HG02759 (cell line): ENCODE data around the gene RHCE.
"Not testable (repeated sequence)": the region's sequence is repeated elsewhere in the genome, so short reads cannot be mapped to it uniquely, and the experiment has no call there.

Experiments
- ATAC-seq: cut with Tn5 transposase; IDR thresholded peaks from one replicate; pipeline ENCODE4 v1.9.1; 2021; ENCODE audit warnings: mild to moderate bottlenecking, moderate library complexity; ENCODE audit not compliant: unreplicated experiment

Gene RHCE

DNA sequence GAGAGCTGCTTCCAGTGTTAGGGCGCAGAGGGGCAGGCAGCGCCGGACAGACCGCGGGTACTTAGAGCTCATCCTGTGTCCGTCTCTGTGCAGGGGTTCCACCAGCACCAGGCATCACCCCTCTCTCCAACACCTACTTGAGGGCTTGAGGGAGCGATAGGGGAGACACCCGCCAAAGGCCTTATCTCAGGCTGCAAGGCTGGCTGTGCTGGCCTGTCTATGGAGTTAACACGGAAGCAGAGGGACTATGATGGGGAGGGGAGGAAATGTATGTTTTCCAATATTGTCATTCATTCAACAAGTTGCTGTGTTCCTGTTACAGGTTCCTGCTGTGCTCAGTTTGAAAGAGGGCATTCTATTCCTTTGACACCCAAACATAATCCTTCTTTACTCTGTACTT lies at the start of gene RHCE:
TSS of gene RHCE (minus strand) at position 111 of the 400 bp plus-strand sequence. CDS start at position 72, 39 bp downstream.
- not testable (repeated sequence) for ATAC-seq

DNA sequence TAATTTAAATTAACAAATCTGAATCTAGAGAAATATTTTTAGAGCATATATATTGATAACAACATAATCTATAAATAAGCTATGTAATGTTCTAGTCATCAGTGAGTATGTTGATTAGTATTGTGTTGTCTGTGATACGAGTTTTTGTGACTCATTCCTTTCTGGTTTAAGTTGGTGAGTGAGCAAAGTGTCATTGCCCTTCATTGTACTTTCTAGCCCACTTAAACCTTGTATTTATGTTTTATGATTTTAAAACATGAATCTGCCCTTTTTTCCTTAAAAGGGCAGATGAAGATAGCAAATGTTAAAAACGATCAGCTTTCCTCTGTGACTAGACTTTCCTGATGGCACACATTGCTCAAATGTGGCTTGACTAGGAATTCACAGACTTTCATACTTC lies 48.6 kb upstream of the RHCE start:
- ATAC-seq: no peak

DNA sequence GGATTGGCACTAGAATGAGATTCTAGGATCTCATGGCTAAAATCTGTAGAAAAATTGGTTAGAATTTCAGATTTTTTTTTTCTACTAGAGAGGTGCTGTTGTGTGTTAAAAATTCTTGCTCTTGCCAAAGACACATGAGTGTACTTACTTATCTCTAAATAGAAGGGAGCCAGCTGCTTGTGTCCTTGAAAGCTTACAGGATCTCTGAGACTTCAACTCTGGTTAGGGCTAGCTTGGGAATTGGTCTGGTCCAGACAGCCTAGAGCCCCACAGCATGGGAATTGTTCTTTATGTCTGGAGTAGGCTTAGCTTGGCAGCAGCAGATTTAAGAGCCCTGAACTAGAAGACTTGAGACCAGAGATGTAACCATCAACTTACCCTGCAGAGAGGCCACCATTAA lies 47.4 kb upstream of the RHCE start:
- ATAC-seq: no peak

DNA sequence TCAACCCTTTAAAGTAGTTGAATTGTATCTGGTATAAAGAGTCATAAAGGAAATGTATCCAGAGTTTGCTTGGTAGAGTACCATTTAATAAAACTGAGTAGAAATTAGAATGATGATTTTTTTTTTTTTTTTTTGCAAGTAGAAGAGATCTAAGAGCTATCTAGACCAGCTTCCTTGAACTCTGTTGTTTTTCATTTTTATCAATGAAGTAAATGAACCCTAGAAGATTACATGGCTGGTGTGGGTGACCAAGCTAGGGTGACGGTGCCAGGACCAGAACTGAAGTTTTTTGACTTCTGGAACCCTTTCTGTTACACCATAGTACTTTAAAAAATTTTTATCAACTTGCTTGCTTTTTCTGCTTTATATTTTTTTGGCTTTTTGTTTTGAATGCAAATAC lies 47.0 kb upstream of the RHCE start:
- no peak for ATAC-seq

DNA sequence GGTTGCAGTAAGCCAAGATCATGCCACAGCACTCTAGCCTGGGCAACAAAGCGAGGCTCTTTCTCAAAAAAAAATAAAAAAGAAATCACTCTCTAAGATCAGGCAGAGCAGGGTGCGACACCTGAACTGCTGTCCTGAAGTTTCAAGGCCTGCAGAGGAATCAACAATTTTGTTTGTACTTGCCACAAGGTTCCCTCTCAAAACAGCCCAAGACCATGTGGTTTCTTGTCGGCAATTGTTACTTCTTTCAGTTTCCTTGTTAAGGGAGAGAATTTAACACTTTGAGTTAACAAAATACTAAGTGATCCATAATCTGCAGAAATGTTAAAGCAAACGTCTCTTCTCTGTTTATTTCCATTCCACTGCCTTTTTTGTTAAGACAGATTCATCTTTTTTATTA lies 46.6 kb upstream of the RHCE start:
- no peak for ATAC-seq

DNA sequence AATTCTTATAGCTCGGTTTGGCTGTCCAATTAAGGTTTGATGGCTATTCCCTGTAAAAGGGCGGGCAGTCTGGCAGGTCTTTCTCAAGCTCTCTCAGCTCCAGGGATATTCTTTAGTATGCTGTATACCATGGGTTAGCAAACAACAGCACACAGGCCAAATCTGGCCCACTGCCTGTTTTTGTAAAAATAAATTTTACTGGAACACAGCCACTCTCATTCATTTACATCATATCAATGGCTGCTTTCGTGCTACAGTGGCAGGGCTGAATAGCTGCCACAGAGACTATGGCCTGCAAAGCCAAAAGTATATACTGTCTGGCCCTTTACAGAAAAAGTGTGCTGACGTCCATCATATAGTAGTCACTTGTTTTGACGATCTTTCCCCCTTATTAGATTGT lies 42.1 kb upstream of the RHCE start:
- ATAC-seq: no peak

DNA sequence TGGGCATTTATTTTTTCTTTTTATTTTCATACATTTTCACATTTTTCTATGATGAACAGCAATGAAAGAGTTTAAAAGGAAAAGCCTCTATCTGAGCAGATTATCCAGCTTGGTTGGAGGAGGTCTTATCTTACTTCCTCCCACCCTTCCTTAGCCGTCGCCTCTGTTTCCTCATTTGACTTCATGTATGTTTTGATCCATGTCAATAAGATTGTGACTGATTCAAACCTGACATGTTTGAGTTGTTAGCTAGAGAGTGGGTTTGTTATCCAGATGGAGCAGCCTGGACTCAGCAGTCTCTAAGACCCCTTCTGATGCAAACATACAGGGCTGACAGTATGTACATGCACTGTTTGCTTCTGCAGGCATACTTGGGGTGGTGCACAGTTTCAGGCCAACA lies 41.2 kb upstream of the RHCE start:
- ATAC-seq: no peak

DNA sequence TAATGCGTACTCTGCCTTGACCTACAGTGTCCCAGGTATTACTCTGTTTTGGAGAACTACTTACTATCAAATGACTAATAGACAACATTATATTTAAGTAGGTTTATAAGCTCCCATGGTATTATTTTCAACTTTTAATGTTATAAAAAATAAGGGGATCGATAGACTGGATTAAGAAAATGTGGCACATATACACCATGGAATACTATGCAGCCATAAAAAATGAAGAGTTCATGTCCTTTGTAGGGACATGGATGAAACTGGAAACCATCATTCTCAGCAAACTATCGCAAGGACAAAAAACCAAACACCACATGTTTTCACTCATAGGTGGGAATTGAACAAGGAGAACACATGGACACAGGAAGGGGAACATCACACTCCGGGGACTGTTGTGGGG lies 40.2 kb upstream of the RHCE start:
- not testable (repeated sequence) for ATAC-seq

DNA sequence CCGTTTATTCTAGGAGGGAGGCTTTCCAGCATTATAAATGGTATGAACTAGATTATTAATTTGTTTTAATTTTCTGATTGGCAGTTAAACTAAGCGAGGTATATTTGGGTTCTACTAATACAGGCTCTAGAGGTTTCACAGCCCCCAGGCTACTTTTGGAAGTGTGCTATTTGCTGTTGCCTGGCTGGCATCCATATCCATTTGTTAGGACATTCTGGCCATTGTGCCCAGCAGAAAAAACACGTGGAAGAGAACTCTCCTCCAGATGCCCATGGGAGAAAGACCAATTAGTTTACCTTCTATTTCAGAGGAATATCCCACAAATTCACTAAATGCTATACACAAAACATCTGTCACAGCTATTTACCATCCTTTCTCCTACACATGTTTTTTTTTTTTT lies 39.4 kb upstream of the RHCE start:
- no peak for ATAC-seq

DNA sequence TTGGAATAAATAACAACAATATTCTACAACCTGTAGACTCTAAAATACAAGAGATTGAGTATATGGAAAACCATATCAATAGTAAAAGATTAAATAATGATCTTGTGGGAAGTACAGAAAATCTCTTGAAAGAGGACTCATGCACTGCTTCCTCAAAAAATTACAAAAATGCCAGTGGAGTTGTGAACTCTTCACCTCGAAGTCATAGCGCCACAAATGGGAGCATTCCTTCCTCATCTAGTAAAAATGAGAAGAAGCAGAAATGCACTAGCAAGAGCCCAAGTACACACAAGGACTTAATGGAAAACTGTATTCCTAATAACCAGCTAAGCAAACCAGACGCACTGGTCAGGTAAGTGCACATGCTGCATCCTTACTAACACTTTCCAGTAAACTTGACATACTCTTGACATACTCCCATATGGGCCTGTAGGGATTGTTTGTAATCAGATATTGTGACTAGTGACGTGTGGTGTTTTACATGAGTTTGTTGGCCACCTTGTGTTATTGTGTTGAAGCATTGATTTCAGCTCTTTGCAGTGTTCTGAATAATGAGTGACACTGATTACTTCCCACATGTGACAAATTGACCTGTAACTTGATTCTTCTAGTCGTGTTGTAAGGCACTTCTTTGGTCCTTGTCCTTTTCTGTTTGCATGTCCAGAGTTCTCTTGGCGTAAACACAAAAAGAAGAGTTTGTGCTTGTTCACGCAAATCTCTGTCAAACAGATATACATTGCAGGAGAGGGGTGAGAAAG lies 38.1 kb upstream of the RHCE start:
- ATAC-seq: no peak

DNA sequence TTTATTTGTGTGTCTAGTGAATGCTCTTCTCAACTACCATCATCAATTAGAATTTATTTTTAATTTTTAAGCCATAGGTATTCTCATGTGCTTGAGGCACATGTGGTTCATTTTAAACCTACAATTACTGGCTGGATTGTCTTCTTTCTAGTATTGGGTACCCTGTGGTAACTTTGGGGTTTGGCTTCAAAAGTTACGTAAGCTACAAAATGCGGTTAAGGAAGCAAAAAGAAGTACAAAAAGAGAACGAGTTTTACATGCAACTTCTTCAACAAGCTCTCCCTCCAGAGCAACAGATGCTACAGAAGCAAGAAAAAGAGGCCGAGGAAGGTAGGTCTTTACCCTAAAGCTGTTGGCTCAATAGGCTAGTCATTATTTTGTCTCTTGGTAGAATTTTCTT lies 35.9 kb upstream of the RHCE start:
- no peak for ATAC-seq

DNA sequence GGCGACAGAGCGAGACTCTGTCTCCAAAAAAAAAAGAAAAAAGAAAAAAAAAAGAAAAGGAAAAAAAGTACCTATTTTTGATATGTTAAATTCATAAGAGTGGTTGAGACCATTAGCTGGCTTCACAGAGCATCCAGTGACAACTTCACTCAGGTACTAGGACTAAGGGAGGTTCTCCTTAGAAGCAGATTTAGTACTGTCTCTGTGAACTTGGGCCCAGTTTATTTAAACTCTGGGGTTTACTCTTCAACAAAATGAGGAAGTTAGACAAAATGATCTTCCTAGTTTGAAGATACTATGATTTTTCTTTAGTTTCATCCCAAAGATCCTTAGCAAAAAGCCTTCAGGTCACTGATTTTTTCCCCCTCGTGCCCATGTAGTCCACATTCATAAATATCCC lies 31.3 kb upstream of the RHCE start:
- ATAC-seq: no peak

DNA sequence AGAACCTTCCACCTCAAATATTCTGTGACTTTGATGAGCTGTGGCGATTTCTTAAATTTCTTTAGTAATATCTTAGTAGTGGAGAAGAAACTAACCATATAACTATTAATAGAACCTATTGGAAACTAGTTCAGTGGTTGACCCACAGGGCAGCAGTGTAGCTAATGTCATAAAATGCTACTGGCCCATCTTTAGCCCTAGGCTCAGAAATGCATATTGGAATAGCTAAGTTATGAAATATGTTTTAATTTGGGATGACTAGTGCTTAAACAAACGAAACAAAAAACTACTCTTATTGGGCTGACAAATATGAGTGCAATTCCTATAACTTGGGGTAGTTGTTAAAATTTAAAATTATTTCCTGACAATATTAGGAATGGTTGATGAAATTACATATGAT lies 30.3 kb upstream of the RHCE start:
- ATAC-seq: no peak

DNA sequence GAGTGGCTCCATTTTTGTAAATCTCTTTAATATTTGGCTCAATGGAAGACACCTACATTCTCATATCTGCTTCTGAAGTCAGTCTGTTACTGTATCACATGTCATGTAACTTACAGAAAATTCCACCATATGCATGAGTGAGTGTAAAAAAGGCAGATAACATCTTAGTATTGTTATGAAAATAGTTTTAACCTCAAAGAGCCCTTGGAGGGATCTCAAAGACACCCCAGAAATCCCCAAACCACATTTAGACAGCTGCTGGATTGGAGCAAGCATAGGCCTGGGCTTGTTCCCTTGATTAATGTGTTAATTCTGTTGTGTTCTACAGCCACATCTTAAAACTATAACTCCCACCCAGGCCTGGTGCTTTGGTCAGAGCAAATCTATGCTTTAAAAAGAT lies 26.9 kb upstream of the RHCE start:
- ATAC-seq: peak; percentile 80

DNA sequence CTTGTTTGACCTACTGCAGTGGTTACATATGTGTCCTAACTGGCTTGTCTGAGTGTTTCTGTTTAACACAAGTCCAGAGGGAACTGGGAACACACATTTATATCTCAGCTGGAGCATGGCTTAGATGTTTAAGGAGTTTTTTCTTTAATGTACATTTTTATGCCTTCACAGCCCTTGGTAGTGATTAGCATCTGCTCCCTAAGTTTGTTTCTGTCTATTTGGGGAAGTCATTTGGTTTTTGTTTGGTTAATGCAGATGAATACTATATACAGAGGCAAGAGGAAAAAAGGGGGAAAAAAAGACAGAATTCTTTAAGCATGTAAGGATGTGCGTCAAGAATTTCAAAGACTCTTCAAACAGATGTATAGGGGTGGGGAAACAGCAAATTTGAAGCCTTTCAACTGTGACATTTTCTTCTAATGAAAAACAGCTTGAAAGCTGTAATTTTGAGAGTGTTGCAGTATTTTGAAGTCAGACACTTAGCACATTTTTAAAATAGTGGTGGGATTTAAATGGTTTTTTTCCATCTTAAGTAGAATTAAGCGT lies 25.4 kb upstream of the RHCE start:
- ATAC-seq: no peak

DNA sequence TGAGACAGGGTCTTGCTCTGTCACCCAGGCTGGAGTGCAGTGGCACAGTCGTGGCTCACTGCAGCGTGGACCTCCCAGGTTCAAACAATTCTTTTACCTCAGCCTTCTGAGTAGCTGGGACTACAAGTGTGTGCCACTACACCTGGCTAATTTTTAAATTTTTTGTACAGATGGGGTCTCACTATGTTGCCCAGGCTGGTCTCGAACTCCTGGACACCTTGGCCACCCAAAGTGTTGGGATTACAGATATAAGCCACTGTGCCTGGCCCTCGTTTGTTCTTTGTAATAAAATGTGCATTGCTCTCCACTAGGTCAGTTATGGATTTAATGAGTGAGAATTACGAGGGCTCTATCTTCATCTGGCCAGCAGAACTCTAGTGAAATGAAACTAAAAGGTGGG lies 24.0 kb upstream of the RHCE start:
- not testable (repeated sequence) for ATAC-seq

DNA sequence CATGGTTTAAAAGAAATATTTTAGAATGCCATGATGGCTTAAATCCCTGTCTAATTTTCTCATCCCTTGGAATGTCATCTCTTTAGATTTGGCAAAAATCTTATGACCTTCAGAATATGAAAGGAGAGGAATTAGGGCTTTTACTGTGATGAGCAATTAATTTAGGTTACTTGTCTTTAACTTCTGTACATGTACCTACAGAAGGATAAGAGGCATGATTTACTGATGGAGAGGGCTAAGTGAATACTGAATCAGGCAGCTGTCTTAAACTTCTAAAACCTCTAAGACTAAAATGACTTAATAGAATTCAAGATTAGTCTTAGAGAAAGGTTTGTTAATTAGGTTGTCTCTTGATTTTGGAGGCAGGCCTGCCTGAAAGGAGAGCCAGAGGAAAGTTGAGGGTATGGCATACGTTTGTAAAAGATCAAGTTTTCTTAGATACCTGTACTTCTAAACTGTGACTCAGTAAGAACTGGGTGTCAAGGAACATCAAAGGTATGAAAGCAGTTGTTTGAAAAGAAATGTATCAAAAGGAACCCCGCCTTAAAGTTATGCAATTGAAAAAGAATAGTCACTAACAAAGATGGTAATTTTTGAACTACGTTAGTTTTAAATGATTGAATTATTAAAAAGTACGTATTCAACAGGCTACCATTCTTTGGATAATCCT lies 22.5 kb upstream of the RHCE start:
- no peak for ATAC-seq

DNA sequence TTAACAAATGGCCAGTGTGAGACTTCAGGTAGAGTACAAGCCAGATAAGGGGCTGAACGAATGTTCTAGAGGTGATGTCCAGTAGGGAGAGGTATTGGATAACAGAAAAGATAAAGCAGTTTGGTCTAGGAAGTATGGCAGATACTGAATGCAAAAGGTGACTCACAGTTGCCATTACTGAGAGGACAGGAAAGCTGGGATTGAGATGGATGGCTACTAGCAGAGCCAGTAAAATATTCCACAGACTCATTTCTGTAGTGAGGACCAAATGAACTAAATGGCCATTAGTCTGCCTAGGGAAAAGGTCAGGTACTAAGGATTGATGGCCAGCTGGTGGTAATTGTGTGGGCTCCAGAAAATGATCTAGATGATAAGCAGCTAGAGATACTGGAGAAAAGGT lies 21.6 kb upstream of the RHCE start:
- ATAC-seq: no peak

DNA sequence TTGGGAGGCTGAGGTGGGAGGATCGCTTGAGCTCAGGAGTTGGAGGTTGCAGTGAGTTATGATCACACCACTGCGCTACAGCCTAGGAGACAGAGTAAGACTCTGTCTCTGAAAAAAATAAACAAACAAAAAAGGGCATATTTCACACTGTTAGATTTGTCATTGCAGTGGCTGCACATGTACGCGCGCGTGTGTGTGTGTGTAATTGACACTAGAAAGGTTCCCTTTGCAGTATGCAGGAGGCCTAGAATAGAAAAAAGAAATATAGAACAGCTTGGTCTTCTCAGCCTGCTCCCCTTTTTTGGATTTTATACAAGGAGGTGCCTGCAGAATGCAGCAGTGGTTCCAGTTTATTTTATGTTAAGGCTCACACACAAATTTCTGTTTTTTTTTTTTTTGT lies 18.7 kb upstream of the RHCE start:
- no peak for ATAC-seq

DNA sequence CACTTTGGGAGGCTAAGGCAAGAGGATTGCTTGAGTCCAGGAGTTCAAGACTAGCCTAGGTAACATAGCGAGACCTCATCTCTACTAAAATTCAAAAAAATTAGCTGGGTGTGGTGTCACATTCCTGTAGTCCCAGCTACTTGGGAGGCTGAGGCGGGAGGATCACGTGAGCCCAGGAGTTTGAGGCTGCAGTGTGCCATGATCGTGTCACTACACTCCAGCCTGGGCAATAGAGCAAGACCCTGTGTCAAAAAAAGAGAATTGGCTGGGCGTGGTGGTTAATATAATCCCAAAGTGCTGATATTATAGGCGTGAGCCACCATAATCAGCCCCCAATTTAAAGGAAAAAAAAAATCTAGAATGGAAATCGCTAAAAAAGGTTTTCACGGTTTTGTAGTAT lies 17.0 kb upstream of the RHCE start:
- ATAC-seq: no peak

DNA sequence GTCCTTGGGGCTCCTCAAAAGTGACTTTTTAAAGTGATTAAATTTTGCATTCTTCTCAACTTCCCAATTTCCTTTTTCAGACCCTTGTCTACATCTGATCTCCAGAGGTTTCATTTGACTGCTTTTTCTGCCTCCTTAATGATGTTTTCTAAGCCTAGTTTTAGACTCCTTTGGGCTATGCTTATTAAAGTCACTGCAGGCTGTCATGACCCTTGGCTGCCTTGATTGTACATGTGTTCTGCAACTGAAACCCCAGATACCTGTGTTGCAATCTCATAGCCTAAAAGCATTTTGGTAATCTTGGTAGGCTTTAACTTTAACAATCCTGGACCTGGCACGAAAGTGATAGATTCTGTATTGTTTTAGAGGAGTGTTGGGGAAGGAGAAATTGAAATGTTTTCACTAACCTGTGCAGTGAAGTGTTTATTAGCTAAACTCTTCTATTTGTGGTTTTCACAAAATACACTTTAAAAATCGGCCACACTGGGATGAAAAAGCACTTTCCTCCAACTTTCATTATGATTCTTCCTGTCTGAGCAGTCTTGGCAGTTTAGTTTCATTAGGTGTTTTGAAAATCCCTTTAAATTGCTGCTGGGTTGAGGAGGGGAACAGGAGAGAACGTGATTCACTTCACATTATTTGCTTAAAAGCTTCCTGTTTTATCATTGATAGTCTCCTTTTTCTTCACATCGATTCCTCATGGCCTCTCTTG lies 14.9 kb upstream of the RHCE start:
- ATAC-seq: no peak
